Left lung (tissue), 10 donors: ENCODE measurements around the gene OLIG3. TPM values are rescaled to one million over a fixed set of nuclear protein-coding genes. Genes with fewer than 3 reads are reported as not detected.

Source experiments
- ATAC-seq: fragments of 200-7000 bp; cut with Tn5 transposase; one replicate; pipeline ENCODE4 v1.9.1; 2020; ENCODE audit warnings: moderate library complexity
- DNase-seq, 4 donors: peaks; one replicate each; pipeline ENCODE4 v3.0.0-alpha.2; 2013 to 2020
- H3K27ac ChIP-seq, 2 donors: fragments of 200-600 bp; sonication (generic) in 1 of 2; one replicate each; pipeline versions ENCODE4 v1.5.0 to v1.8.0; 2020 to 2021
- H3K27me3 ChIP-seq, 2 donors: fragments of 200-600 bp; sonication (generic) in 1 of 2; one replicate each; pipeline versions ENCODE4 v1.5.0 to v1.8.0; 2020 to 2021
- H3K36me3 ChIP-seq, 2 donors: fragments of 200-600 bp; sonication (generic) in 1 of 2; one replicate each; pipeline versions ENCODE4 v1.5.0 to v1.8.0; 2020 to 2021
- H3K4me1 ChIP-seq, 2 donors: fragments of 200-600 bp; one replicate each; pipeline ENCODE4 v1.8.0; 2021
- H3K4me3 ChIP-seq, 2 donors: fragments of 200-600 bp; sonication (generic) in 1 of 2; one replicate each; pipeline versions ENCODE4 v1.5.0 to v1.8.0; 2020 to 2021; ENCODE audit warnings: mild to moderate bottlenecking in 1 of 2
- H3K9me3 ChIP-seq, 2 donors: fragments of 200-600 bp; sonication (generic) in 1 of 2; one replicate each; pipeline versions ENCODE4 v1.5.0 to v1.8.0; 2020 to 2021
- intact Hi-C, 2 donors: fragments of 100-400 bp; cut with DNase I; formaldehyde crosslinking; loops; one replicate each; pipeline versions ENCODE4 v1.11.2 to v1.14.2; 2022
- polyA plus RNA-seq, 6 donors: library from polyadenylated mRNA; unstranded; fragments of 120-200 nt; gene quantifications; one replicate each; pipeline ENCODE4 v1.2.1, GENCODE V29; 2013; ENCODE audit not compliant: insufficient read length in 6 of 6
- total RNA-seq, 2 donors: library from RNA; stranded (reverse); fragmentation: NEBNext Ultra II Directional; extraction: Animal tissue kit (Norgen Biotek cat#: 25700); gene quantifications; one replicate each; pipeline ENCODE4 v1.2.1, GENCODE V29; 2021
- TF ChIP-seq, protein P1 (sequence below), 2 donors: fragments of 200-600 bp; sonication (generic) in 1 of 2; IDR thresholded peaks; one replicate each; pipeline versions ENCODE4 v1.5.0 to v1.8.0; 2021; ENCODE audit warnings: antibody characterized with exemption in 2 of 2
- donor health status: DM: no; HTN: yes; CAD: no.
- donor health status: DM: no; HTN: no; CAD: no.

The OLIG3 gene
- total and polyA plus RNA-seq, 8 donors: not detected

DNA sequence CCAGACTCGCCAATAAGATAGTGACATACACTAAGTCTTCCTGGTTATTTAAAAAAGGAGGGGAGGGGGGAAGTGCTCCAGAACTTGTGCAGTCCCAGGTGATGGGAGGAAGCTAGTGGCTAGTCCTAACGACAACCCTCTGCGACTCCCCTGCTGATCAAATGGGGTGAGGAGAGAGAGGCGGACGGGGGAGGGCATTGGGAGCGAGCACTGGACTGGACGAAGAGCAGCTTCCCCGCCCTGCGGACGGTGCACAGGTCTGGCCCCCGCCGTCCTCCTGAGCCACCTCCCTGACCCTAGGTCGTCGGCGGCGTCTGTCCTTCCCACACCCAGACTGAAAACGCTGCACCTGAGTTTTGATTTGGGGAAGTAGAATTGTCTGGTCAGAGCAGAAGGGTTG is 2.2 kb upstream of the OLIG3 start:
- ATAC-seq: no peak
- Histone ChIP-seq H3K27me3 (peaks cover 99 to 100% of the 10 kb centered on the region in 2 donors), H3K4me1 (peaks cover 15 to 21% of the 10 kb centered on the region in 2 donors), H3K36me3 (no peaks in the 10 kb centered on the region), H3K9me3 (no peaks in the 10 kb centered on the region), H3K27ac (no peak overlapping the region), H3K4me3 (no peak overlapping the region)
- TF ChIP-seq, protein P1, sequence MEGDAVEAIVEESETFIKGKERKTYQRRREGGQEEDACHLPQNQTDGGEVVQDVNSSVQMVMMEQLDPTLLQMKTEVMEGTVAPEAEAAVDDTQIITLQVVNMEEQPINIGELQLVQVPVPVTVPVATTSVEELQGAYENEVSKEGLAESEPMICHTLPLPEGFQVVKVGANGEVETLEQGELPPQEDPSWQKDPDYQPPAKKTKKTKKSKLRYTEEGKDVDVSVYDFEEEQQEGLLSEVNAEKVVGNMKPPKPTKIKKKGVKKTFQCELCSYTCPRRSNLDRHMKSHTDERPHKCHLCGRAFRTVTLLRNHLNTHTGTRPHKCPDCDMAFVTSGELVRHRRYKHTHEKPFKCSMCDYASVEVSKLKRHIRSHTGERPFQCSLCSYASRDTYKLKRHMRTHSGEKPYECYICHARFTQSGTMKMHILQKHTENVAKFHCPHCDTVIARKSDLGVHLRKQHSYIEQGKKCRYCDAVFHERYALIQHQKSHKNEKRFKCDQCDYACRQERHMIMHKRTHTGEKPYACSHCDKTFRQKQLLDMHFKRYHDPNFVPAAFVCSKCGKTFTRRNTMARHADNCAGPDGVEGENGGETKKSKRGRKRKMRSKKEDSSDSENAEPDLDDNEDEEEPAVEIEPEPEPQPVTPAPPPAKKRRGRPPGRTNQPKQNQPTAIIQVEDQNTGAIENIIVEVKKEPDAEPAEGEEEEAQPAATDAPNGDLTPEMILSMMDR (IDR thresholded peaks at IDR 0.05): no peak
- DNase-seq: peak in 1 of 4 donors; percentile 64
- intact Hi-C loops: no loop called here

DNA sequence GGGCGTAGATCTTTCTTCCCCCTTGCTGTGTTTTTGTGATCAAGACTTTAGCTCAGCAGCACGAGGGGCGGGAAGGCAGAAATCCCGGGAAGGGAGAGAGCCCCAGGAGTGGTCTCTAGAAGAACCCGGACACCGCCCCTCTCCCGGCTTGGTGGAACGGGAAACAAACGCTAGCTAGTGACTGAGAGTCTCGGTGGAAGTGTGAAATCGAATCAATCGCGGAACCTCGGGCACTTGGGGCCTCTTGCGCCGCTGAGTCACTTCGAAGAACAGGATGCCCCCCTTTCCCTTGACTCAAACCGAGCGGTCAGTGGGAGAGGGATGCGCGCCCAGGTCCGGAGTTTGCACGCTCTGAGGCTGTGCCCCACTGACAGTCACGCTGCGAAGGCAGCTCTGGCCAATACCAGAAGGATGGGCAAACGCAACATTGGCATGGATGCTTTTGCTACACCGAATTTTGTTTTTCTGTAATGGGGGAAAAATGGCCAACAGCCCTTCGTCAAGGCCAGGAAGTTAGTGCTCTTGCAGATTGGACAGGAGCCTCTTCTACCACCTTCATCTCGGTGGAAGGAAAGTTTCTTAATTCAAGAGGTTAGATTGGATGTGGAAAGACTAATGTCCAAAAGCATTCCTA is 1.6 kb upstream of the OLIG3 start:
- peak in 1 of 4 donors; percentile 50 for DNase-seq
- Histone ChIP-seq H3K27ac (no peak overlapping the region), H3K36me3 (no peaks in the 10 kb centered on the region), H3K4me1 (peaks cover 15 to 21% of the 10 kb centered on the region in 2 donors), H3K9me3 (no peaks in the 10 kb centered on the region), H3K4me3 (no peak overlapping the region), H3K27me3 (peaks cover 100% of the 10 kb centered on the region in 2 donors)
- TF ChIP-seq, protein P1 (IDR thresholded peaks at IDR 0.05): no peak
- intact Hi-C loops: no loop called here
- ATAC-seq: no peak

DNA sequence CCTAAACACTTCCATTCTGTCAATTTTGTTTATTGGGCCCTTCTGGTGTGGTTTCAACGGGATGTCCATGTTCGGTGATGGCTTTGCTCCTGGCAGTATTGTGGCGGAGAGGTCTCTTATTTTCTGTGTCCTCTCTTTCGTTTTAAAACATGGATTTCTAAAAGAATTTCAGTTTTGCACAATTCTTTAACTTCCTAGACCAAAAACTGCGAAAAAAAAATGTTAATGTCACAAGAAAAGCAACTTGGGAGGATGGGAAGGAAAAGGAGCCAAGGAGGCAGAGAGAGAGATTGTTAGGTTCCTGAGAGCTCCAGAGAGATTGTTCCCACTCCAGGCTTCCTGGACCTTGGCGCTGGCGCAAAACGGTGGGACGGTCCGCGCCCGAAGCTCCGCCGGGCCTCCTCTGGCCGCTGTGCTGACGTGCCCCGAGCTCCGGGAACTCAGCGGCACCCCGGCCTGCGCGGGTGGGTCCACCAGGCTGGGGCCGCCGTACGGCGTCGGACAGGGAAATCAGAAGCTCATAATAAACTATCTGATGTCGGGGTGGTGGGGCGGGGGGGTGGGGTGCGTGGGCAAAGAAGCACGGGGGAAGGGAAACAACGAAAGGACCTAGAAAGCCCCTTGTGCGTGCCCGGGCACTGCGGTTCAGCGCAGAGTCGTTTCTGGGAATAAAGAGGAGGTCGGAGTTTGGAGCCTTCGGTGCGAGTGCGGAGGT is 951 bp upstream of the OLIG3 start:
- Histone ChIP-seq H3K9me3 (no peaks in the 10 kb centered on the region), H3K27ac (no peak overlapping the region), H3K4me3 (no peak overlapping the region), H3K27me3 (peaks cover 100% of the 10 kb centered on the region in 2 donors), H3K4me1 (peaks cover 15 to 21% of the 10 kb centered on the region in 2 donors), H3K36me3 (no peaks in the 10 kb centered on the region)
- no peak for ATAC-seq
- TF ChIP-seq, protein P1 (IDR thresholded peaks at IDR 0.05): no peak
- intact Hi-C loops: no loop called here
- DNase-seq: peak in 1 of 4 donors; percentile 71

DNA sequence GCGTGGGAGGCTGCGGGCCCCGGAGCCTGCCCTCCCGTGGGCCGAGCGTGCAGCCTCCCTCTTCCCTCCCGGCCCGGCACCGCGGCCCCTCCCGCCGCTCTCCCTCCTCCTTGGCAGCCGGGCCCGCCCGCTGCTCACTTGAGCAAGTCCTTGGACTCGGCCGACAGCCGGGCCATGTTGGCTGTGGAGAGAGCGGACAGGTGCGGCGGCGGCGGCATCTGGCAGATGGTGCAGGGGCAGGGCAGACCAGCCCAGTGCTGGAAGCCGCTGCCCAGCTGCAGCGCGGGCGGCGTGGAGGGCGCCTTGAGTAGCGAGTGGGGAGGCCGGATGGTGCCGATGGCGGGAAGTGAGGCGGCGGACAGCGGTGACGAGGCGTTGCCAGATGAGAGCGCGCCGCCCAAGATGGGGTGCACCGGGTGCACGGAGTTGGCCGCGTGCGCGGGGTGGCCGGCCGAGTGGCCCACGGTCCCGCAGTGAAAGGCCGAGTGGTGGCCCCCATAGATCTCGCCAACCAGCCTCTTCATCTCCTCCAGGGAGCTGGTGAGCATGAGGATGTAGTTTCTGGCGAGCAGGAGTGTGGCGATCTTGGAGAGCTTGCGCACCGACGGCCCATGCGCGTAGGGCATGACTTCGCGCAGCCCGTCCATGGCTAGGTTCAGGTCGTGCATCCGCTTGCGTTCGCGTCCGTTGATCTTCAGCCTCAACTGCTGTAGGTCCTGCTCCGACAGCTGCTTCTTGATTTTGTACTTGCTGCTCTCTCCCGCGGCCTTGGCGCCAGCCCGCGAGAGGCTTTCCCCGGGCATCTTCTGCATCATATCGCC is 766 bp downstream of the OLIG3 start:
- peak; percentile 56 for ATAC-seq

More for the DNA sequence above, 766 bp downstream of the OLIG3 start:
- no peak overlapping the region for H3K27ac ChIP-seq
- no peaks in the 10 kb centered on the region for H3K36me3 ChIP-seq
- H3K9me3 ChIP-seq: no peaks in the 10 kb centered on the region
- peaks cover 100% of the 10 kb centered on the region in 2 donors for H3K27me3 ChIP-seq
- no peak overlapping the region for H3K4me3 ChIP-seq
- TF ChIP-seq, protein P1 (IDR thresholded peaks at IDR 0.05): no peak
- peak in 1 of 4 donors; percentile 83 for DNase-seq
- intact Hi-C loops: no loop called here
- H3K4me1 ChIP-seq: peaks cover 19 to 39% of the 10 kb centered on the region in 2 donors
